ENCODE data around the gene ROBO1.
"Not testable (repeated sequence)": the region's sequence is repeated elsewhere in the genome, so short reads cannot be mapped to it uniquely, and the experiment has no call there.

The ROBO1 gene

GRCh38 chr3:79314544-79314943 is 453.3 kb downstream of the ROBO1 start:
- DNase-seq (ENCODE audit: low read depth in 2 of 2) = no peak

GRCh38 chr3:79310016-79310415 is 457.8 kb downstream of the ROBO1 start:
- no peak for DNase-seq (ENCODE audit: low read depth in 2 of 2)

GRCh38 chr3:79306934-79307570 is 460.7 kb downstream of the ROBO1 start:
- no peak for DNase-seq (ENCODE audit: low read depth in 2 of 2)

- not testable (repeated sequence) for DNase-seq (ENCODE audit: low read depth in 2 of 2)
These were observed 467.7 kb downstream of the ROBO1 start for GRCh38 chr3:79299949-79300635.

- DNase-seq (ENCODE audit: low read depth in 2 of 2) = no peak
These were observed 470.4 kb downstream of the ROBO1 start for GRCh38 chr3:79297245-79297960.

GRCh38 chr3:79286882-79287281 is 480.9 kb downstream of the ROBO1 start:
- no peak for DNase-seq (ENCODE audit: low read depth in 2 of 2)

- no peak for DNase-seq (ENCODE audit: low read depth in 2 of 2)
These were observed 481.9 kb downstream of the ROBO1 start for GRCh38 chr3:79285871-79286270.

GRCh38 chr3:79285380-79285779 is 482.4 kb downstream of the ROBO1 start:
- DNase-seq (ENCODE audit: low read depth in 2 of 2) = no peak

GRCh38 chr3:79284781-79285180 is 483.0 kb downstream of the ROBO1 start:
- DNase-seq (ENCODE audit: low read depth in 2 of 2) = no peak

- no peak for DNase-seq (ENCODE audit: low read depth in 2 of 2)
These were observed 489.1 kb downstream of the ROBO1 start for GRCh38 chr3:79278681-79279080.

- no peak for DNase-seq (ENCODE audit: low read depth in 2 of 2)
These were observed 499.4 kb downstream of the ROBO1 start for GRCh38 chr3:79268422-79268821.

GRCh38 chr3:79264892-79265291 is 502.9 kb downstream of the ROBO1 start:
- DNase-seq (ENCODE audit: low read depth in 2 of 2) = no peak

GRCh38 chr3:79263423-79263822 is 504.4 kb downstream of the ROBO1 start:
- no peak for DNase-seq (ENCODE audit: low read depth in 2 of 2)

- no peak for DNase-seq (ENCODE audit: low read depth in 2 of 2)
These were observed 509.3 kb downstream of the ROBO1 start for GRCh38 chr3:79258479-79258878.

- DNase-seq (ENCODE audit: low read depth in 2 of 2) = no peak
These were observed 510.0 kb downstream of the ROBO1 start for GRCh38 chr3:79257791-79258190.

- DNase-seq (ENCODE audit: low read depth in 2 of 2) = no peak
These were observed 512.1 kb downstream of the ROBO1 start for GRCh38 chr3:79255702-79256101.

GRCh38 chr3:79255292-79255691 is 512.5 kb downstream of the ROBO1 start:
- no peak for DNase-seq (ENCODE audit: low read depth in 2 of 2)

GRCh38 chr3:79253704-79254103 is 514.1 kb downstream of the ROBO1 start:
- DNase-seq (ENCODE audit: low read depth in 2 of 2) = no peak

GRCh38 chr3:79253271-79253670 is 514.5 kb downstream of the ROBO1 start:
- no peak for DNase-seq (ENCODE audit: low read depth in 2 of 2)

- DNase-seq (ENCODE audit: low read depth in 2 of 2) = no peak
These were observed 517.1 kb downstream of the ROBO1 start for GRCh38 chr3:79250746-79251145.

GRCh38 chr3:79249701-79250100 is 518.1 kb downstream of the ROBO1 start:
- no peak for DNase-seq (ENCODE audit: low read depth in 2 of 2)

- no peak for DNase-seq (ENCODE audit: low read depth in 2 of 2)
These were observed 520.1 kb downstream of the ROBO1 start for GRCh38 chr3:79247725-79248043.
